CD4-positive, CD25-positive, alpha-beta regulatory T cell (primary cell): ENCODE results near the gene WWC1. TPM values are rescaled to one million over a fixed set of nuclear protein-coding genes. Genes with fewer than 3 reads are reported as not detected.

Experiments used
- ATAC-seq, 2 donors: fragments of 150-1000 bp; cut with Tn5 transposase; one replicate each; pipeline ENCODE4 v1.10.0; 2021; ENCODE audit warnings: low read depth in 2 of 2, moderate number of reproducible peaks in 2 of 2, moderate library complexity in 1 of 2
- DNase-seq, 3 donors: peaks; one replicate each; pipeline versions ENCODE4 v3.0.0 to v3.0.0-alpha.2; 2012 to 2022; ENCODE audit warnings: mixed read lengths in 1 of 3
- H3K27ac ChIP-seq: one replicate; pipeline ENCODE4 v1.7.0; 2013; ENCODE audit warnings: mild to moderate bottlenecking, low read length; ENCODE audit not compliant: insufficient read depth, poor library complexity, severe bottlenecking
- H3K27me3 ChIP-seq: one replicate; pipeline ENCODE4 v1.7.0; 2013; ENCODE audit warnings: low read length; ENCODE audit not compliant: control insufficient read depth, insufficient read depth
- H3K36me3 ChIP-seq: one replicate; pipeline ENCODE4 v1.7.0; 2013; ENCODE audit warnings: mild to moderate bottlenecking, low read length, moderate library complexity; ENCODE audit not compliant: control insufficient read depth, insufficient read depth
- H3K4me1 ChIP-seq: 2 replicates; pipeline ENCODE4 v1.7.0; 2013; ENCODE audit warnings: mild to moderate bottlenecking, low read length; ENCODE audit not compliant: insufficient read depth, control insufficient read depth, poor library complexity, severe bottlenecking
- H3K4me3 ChIP-seq: one replicate; pipeline ENCODE4 v1.7.0; 2013; ENCODE audit warnings: low read depth, mild to moderate bottlenecking, low read length, moderate library complexity
- H3K9me3 ChIP-seq, 2 experiments: 1 replicate in 1 of 2; 2 replicates in 1 of 2; pipeline ENCODE4 v1.7.0; 2013; ENCODE audit warnings: low read length in 2 of 2, mild to moderate bottlenecking in 1 of 2, moderate library complexity in 1 of 2; ENCODE audit not compliant: control insufficient read depth in 2 of 2
- H3K27ac Mint-ChIP-seq, 3 donors: one replicate each; pipeline ENCODE4 v1.8.0; 2020 to 2022; ENCODE audit warnings: mild to moderate bottlenecking in 3 of 3, mixed read lengths in 3 of 3, moderate library complexity in 2 of 3
- H3K27me3 Mint-ChIP-seq: one replicate; pipeline ENCODE4 v1.8.0; 2022; ENCODE audit warnings: mild to moderate bottlenecking, mixed read lengths
- H3K36me3 Mint-ChIP-seq: one replicate; pipeline ENCODE4 v1.8.0; 2020; ENCODE audit warnings: mixed read lengths
- H3K4me1 Mint-ChIP-seq, 4 donors: one replicate each; pipeline ENCODE4 v1.8.0; 2020 to 2022; ENCODE audit warnings: mixed read lengths in 4 of 4, mild to moderate bottlenecking in 1 of 4
- H3K4me3 Mint-ChIP-seq, 4 donors: one replicate each; pipeline ENCODE4 v1.8.0; 2020 to 2022; ENCODE audit warnings: mild to moderate bottlenecking in 4 of 4, mixed read lengths in 4 of 4, moderate library complexity in 3 of 4
- H3K9me3 Mint-ChIP-seq, 7 donors: one replicate each; pipeline ENCODE4 v1.8.0; 2020 to 2022; ENCODE audit warnings: mixed read lengths in 7 of 7, mild to moderate bottlenecking in 3 of 7, moderate library complexity in 2 of 7
- polyA plus RNA-seq, 4 donors: library from polyadenylated mRNA; unstranded; fragments of 300-500 nt; fragmentation: Illumina TruSeq; gene quantifications; one replicate each; pipeline ENCODE4 v1.2.3, GENCODE V29; 2021
- total RNA-seq: library from RNA; stranded (reverse); gene quantifications from one replicate; pipeline ENCODE4 v1.2.3, GENCODE V29; 2022

The WWC1 gene
- total and polyA plus RNA-seq, 5 donors from 2014 or later, result 0.07 to 1.5 (median 0.95) TPM; not detected in 1

GRCh38 chr5:168313596-168314204, 22.3 kb downstream of the WWC1 start:
- H3K36me3 Mint-ChIP-seq, result no peaks in the 10 kb centered on the region
- no peaks in the 10 kb centered on the region for H3K27me3 ChIP-seq
- H3K4me3 ChIP-seq, result no peak overlapping the region
- no peak overlapping the region for H3K27ac Mint-ChIP-seq
- DNase-seq (no peak), ATAC-seq (no peak)
- no peaks in the 10 kb centered on the region for H3K9me3 ChIP-seq
- no peaks in the 10 kb centered on the region for H3K4me1 ChIP-seq
- H3K9me3 Mint-ChIP-seq, result no peaks in the 10 kb centered on the region
- no peak overlapping the region for H3K27ac ChIP-seq
- no peaks in the 10 kb centered on the region for H3K4me1 Mint-ChIP-seq
- no peak overlapping the region for H3K4me3 Mint-ChIP-seq
- no peaks in the 10 kb centered on the region for H3K36me3 ChIP-seq
- peaks cover 6% of the 10 kb centered on the region for H3K27me3 Mint-ChIP-seq

GRCh38 chr5:168314735-168315411, 23.4 kb downstream of the WWC1 start:
- H3K27ac Mint-ChIP-seq, result no peak overlapping the region
- no peaks in the 10 kb centered on the region for H3K9me3 ChIP-seq
- H3K4me3 Mint-ChIP-seq, result no peak overlapping the region
- H3K27me3 ChIP-seq, result no peaks in the 10 kb centered on the region
- H3K27me3 Mint-ChIP-seq, result peaks cover 1% of the 10 kb centered on the region
- no peaks in the 10 kb centered on the region for H3K36me3 Mint-ChIP-seq
- no peak for ATAC-seq
- H3K4me3 ChIP-seq, result no peak overlapping the region
- DNase-seq, result no peak
- no peaks in the 10 kb centered on the region for H3K36me3 ChIP-seq
- H3K9me3 Mint-ChIP-seq, result no peaks in the 10 kb centered on the region
- no peak overlapping the region for H3K27ac ChIP-seq
- no peaks in the 10 kb centered on the region for H3K4me1 Mint-ChIP-seq
- H3K4me1 ChIP-seq, result no peaks in the 10 kb centered on the region

GRCh38 chr5:168315416-168316138, 24.1 kb downstream of the WWC1 start:
- Histone ChIP-seq H3K4me1 (no peaks in the 10 kb centered on the region), H3K36me3 (no peaks in the 10 kb centered on the region), H3K27me3 (no peaks in the 10 kb centered on the region), H3K9me3 (no peaks in the 10 kb centered on the region), H3K27ac (no peak overlapping the region), H3K4me3 (no peak overlapping the region)
- Mint-ChIP-seq H3K27ac (no peak overlapping the region), H3K27me3 (no peaks in the 10 kb centered on the region), H3K36me3 (no peaks in the 10 kb centered on the region), H3K9me3 (no peaks in the 10 kb centered on the region), H3K4me3 (no peak overlapping the region), H3K4me1 (no peaks in the 10 kb centered on the region)
- ATAC-seq, result no peak
- DNase-seq, result no peak

- no peak overlapping the region for H3K4me3 ChIP-seq
- Mint-ChIP-seq H3K27me3 (no peaks in the 10 kb centered on the region), H3K4me1 (no peaks in the 10 kb centered on the region), H3K4me3 (no peak overlapping the region), H3K36me3 (no peaks in the 10 kb centered on the region), H3K27ac (no peak overlapping the region), H3K9me3 (no peaks in the 10 kb centered on the region)
- no peak for ATAC-seq
- no peaks in the 10 kb centered on the region for H3K36me3 ChIP-seq
- H3K9me3 ChIP-seq, result no peaks in the 10 kb centered on the region
- no peak for DNase-seq
- H3K27ac ChIP-seq, result no peak overlapping the region
- H3K4me1 ChIP-seq, result no peaks in the 10 kb centered on the region
- H3K27me3 ChIP-seq, result no peaks in the 10 kb centered on the region
These were observed 24.7 kb downstream of the WWC1 start for GRCh38 chr5:168316139-168316578.

GRCh38 chr5:168317096-168317520, 25.7 kb downstream of the WWC1 start:
- H3K27me3 ChIP-seq, result no peaks in the 10 kb centered on the region
- Mint-ChIP-seq H3K36me3 (no peaks in the 10 kb centered on the region), H3K9me3 (no peaks in the 10 kb centered on the region), H3K4me1 (no peaks in the 10 kb centered on the region), H3K4me3 (no peak overlapping the region), H3K27ac (no peak overlapping the region), H3K27me3 (no peaks in the 10 kb centered on the region)
- no peaks in the 10 kb centered on the region for H3K36me3 ChIP-seq
- no peaks in the 10 kb centered on the region for H3K4me1 ChIP-seq
- no peaks in the 10 kb centered on the region for H3K9me3 ChIP-seq
- H3K27ac ChIP-seq, result no peak overlapping the region
- DNase-seq (no peak), ATAC-seq (no peak)
- H3K4me3 ChIP-seq, result no peak overlapping the region

- Histone ChIP-seq H3K4me3 (no peak overlapping the region), H3K36me3 (no peaks in the 10 kb centered on the region), H3K9me3 (no peaks in the 10 kb centered on the region), H3K27me3 (no peaks in the 10 kb centered on the region), H3K27ac (no peak overlapping the region), H3K4me1 (no peaks in the 10 kb centered on the region)
- DNase-seq (no peak), ATAC-seq (no peak)
- H3K4me1 Mint-ChIP-seq, result no peaks in the 10 kb centered on the region
- H3K36me3 Mint-ChIP-seq, result no peaks in the 10 kb centered on the region
- no peaks in the 10 kb centered on the region for H3K9me3 Mint-ChIP-seq
- H3K27ac Mint-ChIP-seq, result no peak overlapping the region
- H3K4me3 Mint-ChIP-seq, result no peak overlapping the region
- no peaks in the 10 kb centered on the region for H3K27me3 Mint-ChIP-seq
These were observed 26.2 kb downstream of the WWC1 start for GRCh38 chr5:168317521-168318147.

GRCh38 chr5:168318240-168318639, 26.8 kb downstream of the WWC1 start:
- H3K4me3 Mint-ChIP-seq, result no peak overlapping the region
- DNase-seq (no peak), ATAC-seq (no peak)
- H3K27me3 Mint-ChIP-seq, result no peaks in the 10 kb centered on the region
- no peaks in the 10 kb centered on the region for H3K9me3 Mint-ChIP-seq
- Histone ChIP-seq H3K9me3 (no peaks in the 10 kb centered on the region), H3K4me1 (no peaks in the 10 kb centered on the region), H3K4me3 (no peak overlapping the region), H3K27ac (no peak overlapping the region), H3K27me3 (no peaks in the 10 kb centered on the region), H3K36me3 (no peaks in the 10 kb centered on the region)
- no peaks in the 10 kb centered on the region for H3K4me1 Mint-ChIP-seq
- H3K27ac Mint-ChIP-seq, result no peak overlapping the region
- H3K36me3 Mint-ChIP-seq, result no peaks in the 10 kb centered on the region
